ENCODE measurements around the gene LRRC7.

- no peak for TF ChIP-seq CTCF (IDR thresholded peaks at IDR 0.05)
- no peak for TF ChIP-seq POLR2A (IDR thresholded peaks at IDR 0.05)
These were observed 596.6 kb downstream of the LRRC7 start for GRCh38 chr1:70164350-70164749.
